ACHN (cell line): ENCODE data around the gene ZNF439.
"Not testable (repeated sequence)": the region's sequence is repeated elsewhere in the genome, so short reads cannot be mapped to it uniquely, and the experiment has no call there.

Experiments
- DNase-seq: peaks from one replicate; pipeline ENCODE4 v3.0.0-alpha.2; 2015
- in situ Hi-C: cut with HindIII; loops from 2 replicates; pipeline ENCODE4 v1.10.0; 2017; ENCODE audit warnings: low sequenced_read_pairs, low pct_ligation_motif_present, low pct_unique_long_range_greater_than_20kb

ZNF439 gene

DNA sequence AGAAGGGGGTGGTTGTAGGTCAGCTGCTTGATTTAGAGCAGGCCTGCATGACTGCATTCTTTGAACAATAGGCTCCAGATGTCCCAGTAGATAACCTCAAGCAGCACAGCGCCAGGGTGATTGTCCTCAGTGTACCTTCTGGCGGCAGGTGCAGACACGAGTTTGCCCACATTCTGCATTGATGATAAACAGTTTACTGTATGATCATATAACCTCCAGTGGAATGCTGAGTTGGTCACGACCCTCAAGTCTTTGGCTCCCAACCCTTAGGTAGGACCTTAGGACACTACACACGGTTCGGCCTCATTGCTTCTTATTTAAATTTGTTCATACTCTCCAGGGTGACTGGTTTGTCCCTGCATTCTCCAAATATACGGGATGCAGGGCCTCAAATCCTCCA, 12.2 kb downstream of the ZNF439 start:
- in situ Hi-C loops, result no loop called here
- no peak for DNase-seq

DNA sequence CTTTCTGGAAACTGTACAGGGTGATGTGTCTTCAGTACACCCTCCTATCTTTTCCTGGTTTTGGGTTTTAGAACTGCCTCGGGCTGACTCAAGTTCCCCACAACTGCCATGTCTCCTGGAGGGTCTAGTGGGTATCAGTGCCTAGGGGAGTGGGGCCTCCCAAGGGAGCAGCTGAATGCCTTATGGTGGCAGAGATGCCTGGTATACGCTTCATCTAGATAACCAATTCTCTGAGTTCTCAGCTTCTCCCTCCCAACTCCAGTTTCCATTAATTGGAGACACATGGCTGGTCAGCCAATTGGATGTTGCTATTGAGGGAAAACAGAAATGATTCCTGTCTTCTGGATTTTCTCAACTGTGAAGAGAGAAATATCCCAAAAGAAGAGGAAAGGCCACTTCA, 12.8 kb downstream of the ZNF439 start:
- DNase-seq, result no peak
- in situ Hi-C loops, result no loop called here

DNA sequence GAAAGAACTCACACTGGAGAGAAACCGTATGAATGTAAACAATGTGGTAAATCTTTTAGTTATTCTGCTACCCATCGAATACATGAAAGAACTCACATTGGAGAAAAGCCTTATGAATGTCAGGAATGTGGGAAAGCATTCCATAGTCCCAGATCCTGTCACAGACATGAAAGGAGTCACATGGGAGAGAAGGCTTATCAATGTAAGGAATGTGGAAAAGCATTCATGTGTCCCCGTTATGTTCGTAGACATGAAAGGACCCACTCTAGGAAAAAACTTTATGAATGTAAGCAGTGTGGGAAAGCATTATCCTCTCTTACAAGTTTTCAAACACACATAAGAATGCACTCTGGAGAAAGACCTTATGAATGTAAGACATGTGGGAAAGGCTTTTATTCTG, 19.2 kb downstream of the ZNF439 start:
- DNase-seq, result not testable (repeated sequence)

DNA sequence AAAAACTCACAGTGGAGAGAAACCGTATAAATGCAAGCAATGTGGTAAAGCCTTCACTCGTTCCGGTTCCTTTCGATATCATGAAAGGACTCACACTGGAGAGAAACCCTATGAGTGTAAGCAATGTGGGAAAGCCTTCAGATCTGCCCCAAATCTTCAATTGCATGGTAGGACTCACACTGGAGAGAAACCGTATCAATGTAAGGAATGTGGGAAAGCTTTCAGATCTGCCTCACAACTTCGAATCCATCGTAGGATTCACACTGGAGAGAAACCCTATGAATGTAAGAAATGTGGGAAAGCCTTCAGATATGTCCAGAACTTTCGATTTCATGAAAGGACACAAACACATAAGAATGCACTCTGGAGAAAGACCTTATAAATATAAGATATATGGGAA, 19.7 kb downstream of the ZNF439 start:
- no peak for DNase-seq
- in situ Hi-C loops, result no loop called here

More for the DNA sequence above, 19.2 kb downstream of the ZNF439 start:
- in situ Hi-C loops, result not testable (repeated sequence)

DNA sequence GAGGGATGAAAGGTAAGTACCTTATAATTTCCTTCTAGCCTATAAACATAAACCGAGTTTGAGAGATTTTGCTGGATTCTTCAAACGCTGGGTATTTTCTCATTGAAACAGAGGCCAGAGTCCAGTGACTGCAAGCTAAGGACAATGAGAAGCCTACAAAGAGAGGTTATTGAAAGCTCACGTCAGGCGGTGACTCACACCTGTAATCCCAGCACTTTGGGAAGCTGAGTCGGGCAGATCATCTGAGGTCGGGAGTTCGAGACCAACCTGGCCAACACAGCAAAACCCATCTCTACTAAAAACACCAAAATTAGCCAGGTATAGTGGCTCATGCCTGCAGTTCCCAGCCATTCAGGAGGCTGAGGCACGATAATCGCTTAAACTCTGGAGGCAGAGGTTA, 24.1 kb downstream of the ZNF439 start:
- no peak for DNase-seq
- in situ Hi-C loops, result no loop called here

DNA sequence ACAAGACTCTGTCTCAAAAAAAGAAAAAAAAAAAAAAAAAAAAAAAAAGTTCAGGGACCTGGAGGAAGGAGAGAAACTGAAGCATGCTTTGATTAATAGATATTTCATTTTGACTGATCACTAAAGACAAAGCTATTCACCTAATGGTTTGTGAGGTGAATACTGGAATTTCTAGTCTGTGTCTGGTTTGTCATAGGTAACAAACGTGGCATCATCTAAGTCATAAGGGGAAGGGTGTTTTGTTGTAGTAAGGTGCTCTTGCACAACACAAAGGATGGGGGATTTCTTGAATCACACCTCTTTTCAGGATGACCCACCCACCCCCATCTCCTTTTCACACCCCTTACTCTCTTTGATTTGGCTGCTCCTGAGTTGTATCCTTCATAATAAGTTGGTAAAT, 25.2 kb downstream of the ZNF439 start:
- in situ Hi-C loops, result no loop called here
- no peak for DNase-seq

DNA sequence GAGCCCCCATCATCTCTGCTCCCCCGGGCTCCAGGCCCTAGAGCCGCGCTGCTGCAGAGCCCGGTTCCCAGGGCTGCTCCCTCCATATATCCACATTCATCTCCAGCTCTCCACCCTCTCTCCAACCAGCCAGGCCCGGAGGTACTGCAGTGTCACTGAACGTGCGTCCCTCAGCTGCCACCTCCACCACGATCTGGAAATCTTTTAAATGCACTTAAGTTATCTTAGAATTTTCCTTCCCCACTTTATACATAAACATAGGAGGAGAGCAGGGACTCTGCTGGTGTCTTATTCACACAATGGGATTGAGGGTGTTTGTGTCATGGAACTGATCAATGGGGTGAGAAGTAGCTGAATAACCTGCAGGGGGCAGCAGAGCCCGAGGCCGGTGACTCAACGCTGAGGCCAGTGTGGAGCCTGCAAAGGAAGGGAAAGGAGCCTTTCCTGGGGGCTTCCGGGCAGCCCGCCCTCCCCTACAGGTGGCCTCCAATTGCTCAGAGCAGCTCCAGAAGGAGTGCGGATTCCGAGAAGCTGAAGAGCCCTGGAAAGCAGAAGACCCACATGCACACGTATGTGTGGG, 31.3 kb downstream of the ZNF439 start:
- DNase-seq, in situ Hi-C loops: not testable (repeated sequence)

DNA sequence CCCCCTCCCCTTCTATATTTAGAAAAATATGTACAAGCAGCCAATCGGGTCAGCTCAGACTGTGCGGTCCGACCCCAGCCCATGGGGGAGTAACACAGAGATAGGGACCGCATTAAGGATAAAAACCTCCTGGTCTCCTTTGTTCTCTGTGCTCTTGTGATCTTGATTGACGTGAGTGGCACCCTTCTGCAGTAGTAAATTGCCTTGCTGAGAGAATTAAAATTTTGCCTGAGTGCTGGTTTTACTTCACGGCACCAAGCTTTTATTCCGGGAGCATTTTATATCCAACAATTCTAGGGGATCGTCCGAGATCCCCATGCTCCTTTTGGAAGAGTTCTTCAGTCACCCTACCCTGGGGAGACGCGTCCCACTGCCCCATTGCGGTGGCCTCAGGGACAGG, 32.1 kb downstream of the ZNF439 start:
- in situ Hi-C loops, result no loop called here
- DNase-seq, result no peak

DNA sequence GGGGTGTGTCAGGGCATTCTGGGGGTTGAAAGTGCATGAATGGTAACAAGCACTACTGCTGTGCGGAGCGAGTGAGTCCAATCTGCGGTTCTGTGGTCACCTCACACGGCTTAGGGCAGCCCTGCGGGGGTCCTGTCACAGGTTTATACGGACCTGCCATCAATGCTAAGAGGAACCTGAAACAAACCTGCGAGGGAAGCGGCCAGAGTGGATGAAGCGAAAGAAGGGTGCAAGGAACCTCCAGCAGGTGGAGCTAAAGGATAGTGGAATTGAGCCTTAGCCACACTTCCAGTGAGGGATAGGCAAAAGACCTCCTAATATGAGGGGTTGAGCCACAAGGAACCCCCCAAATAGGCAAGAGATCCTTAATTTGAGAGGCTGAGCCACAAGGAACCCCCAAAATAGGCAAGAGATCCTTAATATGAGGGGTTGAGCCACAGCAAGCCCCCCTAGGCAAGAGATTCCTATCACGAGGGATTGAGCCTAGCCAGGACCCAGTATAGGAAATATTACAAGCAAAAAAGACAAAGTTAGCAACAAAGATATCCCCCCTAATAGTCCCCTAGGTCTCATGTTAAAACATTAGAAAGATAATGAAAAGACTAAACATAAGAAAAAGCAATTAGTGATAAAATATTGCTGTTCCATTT, 32.8 kb downstream of the ZNF439 start:
- peak; percentile 11 for DNase-seq
- in situ Hi-C loops, result no loop called here

DNA sequence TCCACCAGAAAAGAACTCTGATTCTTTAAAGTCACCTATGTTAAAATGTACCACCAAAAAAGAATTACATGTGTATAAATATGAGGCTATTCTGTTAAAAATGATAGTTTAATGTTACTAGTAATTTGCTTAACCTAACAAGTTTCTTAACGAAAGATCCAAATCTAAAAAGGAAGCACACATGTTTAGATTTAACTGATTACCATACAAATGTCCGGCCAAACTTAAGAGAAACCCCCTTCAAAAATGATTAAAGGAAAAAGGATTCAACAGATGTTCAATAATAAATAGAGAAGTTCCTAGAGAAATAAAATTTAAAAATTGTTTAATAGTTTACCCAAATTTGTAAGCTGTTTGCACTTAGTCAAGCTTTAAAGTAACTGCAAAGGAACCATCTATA, 34.1 kb downstream of the ZNF439 start:
- in situ Hi-C loops, result no loop called here
- no peak for DNase-seq

DNA sequence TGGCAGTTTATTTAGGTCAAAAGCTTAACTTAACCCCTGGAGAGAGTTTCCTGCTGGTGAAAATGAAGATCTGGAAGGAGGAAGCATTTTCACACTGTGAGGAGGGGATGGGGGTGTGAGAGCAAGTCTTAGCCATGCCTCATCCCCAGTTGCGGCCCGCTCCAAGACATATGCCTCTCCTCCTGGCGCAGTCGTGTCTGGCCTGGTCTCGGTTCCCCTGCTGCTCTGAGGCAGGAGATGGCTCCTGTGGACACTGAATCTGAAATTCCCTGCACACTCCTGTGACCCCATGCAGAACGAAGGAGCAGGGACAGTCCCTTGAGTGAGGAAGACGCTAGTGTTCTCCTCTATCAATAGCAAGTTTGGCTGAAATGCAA, 38.7 kb downstream of the ZNF439 start:
- no peak for DNase-seq
- in situ Hi-C loops, result no loop called here

DNA sequence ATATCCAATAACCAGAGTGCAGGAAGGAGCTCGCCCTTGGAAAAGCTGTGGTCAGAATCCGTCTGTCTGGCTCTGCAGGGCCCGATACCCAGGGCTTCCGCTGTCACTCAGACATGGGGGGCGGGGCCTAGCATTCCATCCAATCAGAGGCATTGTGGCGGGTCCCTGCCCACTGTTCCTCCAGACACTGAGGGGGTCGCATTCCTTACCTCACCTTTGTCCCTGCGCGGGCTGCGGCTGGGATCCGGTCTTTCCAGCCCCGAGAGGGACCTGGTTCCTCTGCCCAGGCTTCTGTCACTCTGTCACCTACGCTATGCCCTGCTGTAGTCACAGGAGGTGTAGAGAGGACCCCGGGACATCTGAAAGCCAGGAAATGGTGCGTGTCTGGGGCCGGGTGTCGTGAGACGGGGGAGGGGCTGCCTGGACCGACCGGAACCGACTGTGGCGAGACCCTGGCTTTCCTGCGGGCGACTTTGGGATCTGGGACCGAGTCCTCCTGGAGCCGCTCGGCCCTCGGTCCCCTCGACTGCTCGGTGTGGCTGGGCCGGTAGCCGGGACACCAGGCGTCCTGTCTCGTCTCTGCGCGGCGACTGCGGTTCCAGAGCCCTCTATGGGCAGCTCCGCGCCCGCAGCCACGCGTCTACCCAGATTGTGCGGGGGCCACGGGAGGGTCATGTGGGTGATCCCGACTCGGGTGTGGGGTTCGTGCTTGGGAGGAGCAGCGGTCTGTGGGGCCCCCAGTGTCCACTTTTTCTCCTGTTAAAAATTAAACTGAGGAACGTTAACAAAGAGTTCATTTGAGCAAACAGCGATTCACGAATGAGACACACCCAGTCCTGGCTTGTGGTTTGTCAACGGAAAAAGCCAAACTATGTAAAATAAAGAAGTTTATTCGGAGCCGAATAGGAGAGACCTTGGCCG, 39.3 kb downstream of the ZNF439 start, which contains the start of gene ZNF69:
ZNF69 (plus strand) TSS at position 172 of the 921 bp plus-strand sequence; CDS start at position 314, 142 bp downstream.
- DNase-seq, result no peak
- in situ Hi-C loops, result no loop called here

DNA sequence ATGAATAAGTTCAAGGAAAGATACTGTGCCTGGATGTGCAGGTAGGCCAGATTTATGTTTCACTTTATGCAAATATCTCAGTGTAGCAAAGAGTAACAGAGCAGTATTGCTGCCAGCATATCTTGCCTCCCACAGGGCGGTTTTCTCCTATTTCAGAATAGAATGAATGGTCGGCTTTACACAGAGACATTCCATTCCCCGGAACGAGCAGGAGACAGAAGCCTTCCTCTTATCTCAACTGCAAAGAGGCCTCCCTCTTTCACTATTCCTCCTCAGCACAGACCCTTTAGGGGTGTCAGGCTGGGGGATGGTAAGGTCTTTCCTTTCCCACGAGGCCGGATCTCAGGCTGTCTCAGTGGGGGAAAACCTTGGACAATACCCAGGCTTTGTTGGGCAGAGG, 41.4 kb downstream of the ZNF439 start:
- in situ Hi-C loops, result not testable (repeated sequence)

DNA sequence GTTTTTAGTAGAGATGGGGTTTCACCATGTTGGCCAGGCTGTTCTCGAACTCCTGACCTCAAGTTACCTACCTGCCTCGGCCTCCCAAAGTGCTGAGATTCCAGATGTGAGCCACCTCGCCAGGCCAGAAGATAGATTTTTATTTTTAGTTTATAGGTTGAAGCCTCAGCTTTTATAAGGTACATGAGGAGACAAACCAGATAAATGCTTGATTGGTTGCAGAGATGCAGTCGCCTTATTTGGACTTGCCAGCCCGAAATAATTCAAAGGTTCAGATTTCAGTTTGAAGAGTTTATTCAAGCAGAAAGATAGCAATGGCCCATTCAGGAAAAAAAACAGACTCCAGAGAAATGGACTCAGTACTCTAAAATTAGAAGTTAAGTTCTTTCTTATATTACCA, 42.1 kb downstream of the ZNF439 start:
- DNase-seq, result no peak
- in situ Hi-C loops, result no loop called here

More for the DNA sequence above, 41.4 kb downstream of the ZNF439 start:
- DNase-seq, result not testable (repeated sequence)

DNA sequence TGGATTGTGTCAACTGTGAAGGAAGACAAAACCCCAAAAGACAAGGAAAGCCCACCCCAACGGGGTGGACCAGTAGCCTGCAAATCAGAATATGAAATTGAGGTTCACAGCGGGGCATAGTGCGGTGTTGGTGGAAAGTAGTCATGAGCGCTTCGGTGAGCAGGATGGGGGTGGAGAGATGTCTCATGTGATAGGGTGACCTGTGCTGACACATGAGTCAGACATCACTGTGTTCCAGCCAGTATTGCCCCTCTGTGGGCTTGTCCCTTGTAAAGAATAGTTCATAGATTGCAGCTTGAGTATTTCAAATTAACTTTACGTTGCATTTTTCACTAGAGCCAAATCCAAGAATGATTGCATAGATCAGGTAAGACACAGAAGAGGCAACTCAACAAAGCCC, 46.3 kb downstream of the ZNF439 start:
- in situ Hi-C loops, result no loop called here
- DNase-seq, result no peak

DNA sequence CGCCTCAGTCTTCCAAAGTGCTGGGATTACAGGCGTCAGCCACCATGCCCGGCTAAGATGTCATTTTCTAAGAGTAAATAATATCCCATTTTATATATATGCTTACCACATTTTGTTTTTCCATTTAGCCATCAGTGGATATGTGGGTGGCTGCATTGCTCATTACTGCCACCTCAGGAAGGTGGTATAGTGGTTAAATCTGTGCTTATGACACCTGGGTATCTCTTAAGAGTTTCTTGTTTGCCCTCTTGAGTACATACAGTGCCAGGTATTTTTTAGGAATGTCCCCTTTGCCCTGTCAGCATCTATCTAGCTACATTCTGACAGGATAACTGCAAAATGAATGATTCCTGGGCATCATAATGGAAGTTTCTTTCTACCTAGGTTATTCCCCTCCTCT, 53.7 kb downstream of the ZNF439 start:
- in situ Hi-C loops, result no loop called here
- no peak for DNase-seq

DNA sequence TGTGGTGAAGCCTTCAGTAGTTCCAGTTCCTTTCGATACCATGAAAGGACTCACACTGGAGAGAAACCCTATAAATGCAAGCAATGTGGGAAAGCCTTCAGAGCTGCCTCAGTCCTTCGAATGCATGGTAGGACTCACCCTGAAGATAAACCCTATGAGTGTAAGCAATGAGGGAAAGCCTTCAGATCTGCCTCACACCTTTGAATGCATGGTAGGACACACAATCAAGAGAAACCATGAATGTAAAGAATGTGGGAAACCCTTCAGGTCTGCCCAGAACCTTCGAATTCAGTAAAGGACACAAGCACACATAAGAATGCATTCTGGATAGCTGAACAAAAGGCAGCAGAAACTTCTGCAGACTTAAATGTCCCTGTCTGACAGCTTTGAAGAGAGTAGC, 57.4 kb downstream of the ZNF439 start:
- in situ Hi-C loops, result no loop called here
- DNase-seq, result no peak

DNA sequence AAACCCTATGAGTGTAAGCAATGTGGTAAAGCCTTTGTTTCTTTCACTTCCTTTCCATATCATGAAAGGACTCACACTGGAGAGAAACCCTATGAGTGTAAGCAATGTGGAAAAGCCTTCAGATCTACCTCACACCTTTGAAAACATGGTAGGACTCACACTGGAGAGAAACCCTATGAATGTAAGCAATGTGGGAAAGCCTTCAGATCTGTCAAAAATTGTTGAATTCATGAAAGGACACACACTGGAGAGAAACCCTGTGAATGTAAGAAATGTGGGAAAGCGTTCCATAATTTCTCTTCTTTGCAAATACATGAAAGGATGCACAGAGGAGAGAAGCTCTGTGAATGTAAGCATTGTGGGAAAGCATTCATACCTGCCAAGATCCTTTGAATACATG, 63.4 kb downstream of the ZNF439 start:
- in situ Hi-C loops, DNase-seq: not testable (repeated sequence)

DNA sequence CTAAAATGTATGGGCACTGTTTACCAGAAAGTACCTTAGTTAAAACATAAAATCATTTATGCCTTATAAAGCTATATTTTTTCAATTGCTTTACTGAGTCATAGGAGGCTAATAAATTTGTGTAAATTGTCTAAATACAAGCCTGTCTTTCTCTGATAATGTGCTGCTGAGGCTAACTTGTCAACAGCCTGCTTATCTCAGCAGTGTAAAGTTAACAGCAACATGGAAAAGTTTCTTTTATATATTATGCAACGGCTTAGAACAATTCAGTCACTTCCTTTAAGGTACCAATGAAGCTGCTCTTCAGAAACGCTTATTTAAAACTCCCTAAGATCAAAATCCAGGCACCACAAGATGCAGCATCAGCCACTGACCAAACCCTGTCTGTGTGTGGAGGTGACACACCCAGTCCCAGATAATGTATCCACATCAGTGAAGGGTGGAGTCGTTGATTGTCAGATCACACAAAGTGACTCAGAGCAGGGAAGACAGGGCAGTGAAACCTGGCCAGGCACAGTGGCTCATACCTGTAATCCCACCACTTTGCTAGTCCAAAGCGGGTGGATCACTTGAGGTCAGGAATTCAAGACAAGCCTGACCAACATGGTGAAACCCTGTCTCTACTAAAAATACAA, 66.0 kb downstream of the ZNF439 start:
- DNase-seq, in situ Hi-C loops: not testable (repeated sequence)
